Measurements from ENCODE around the gene SCNN1G.

- TF ChIP-seq POLR2A (IDR thresholded peaks at IDR 0.05; ENCODE audit: low read depth, low read length) (no peak), JUN (IDR thresholded peaks at IDR 0.05; ENCODE audit: borderline replicate concordance, insufficient read depth, insufficient read length, low read depth) (no peak), CTCF (IDR thresholded peaks at IDR 0.05; ENCODE audit: extremely low read depth in 1 of 2, insufficient read depth in 1 of 2, low read depth in 1 of 2, low read length in 2 of 2) (no peak), FOS (IDR thresholded peaks at IDR 0.05; ENCODE audit: borderline replicate concordance, insufficient read depth, low read length) (no peak)
These were observed 72.5 kb downstream of the SCNN1G start for GRCh38 chr16:23255000-23255399.
